Activated naive CD4-positive, alpha-beta T cell treated with Interleukin-2 at 50 U/mL for 16 hours (primary cell): Measurements from ENCODE around the gene TEDC1.
"Not testable (repeated sequence)": the region's sequence is repeated elsewhere in the genome, so short reads cannot be mapped to it uniquely, and the experiment has no call there.

Source experiments
- DNase-seq: peaks from one replicate; pipeline ENCODE4 v3.0.0-alpha.2; 2020

TEDC1 gene

GRCh38 chr14:105527826-105528585 is 37.0 kb downstream of the TEDC1 start:
- peak; percentile 84 for DNase-seq

GRCh38 chr14:105528586-105529318 is 37.7 kb downstream of the TEDC1 start:
- DNase-seq = peak; percentile 78

DNA sequence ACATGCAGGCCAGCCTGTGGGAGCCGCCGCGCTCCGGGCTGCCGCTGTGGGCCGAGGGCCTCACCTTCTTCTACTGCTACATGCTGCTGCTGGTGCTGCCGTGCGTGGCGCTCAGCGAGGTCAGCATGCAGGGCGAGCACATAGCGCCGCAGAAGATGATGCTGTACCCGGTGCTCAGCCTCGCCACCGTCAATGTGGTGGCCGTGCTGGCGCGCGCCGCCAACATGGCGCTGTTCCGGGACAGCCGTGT is 38.2 kb downstream of the TEDC1 start:
- DNase-seq = no peak

- DNase-seq = peak; percentile 57
Observed at GRCh38 chr14:105529569-105530284, 38.7 kb downstream of the TEDC1 start.

- DNase-seq = no peak
Observed at GRCh38 chr14:105530285-105531087, 39.4 kb downstream of the TEDC1 start.

DNA sequence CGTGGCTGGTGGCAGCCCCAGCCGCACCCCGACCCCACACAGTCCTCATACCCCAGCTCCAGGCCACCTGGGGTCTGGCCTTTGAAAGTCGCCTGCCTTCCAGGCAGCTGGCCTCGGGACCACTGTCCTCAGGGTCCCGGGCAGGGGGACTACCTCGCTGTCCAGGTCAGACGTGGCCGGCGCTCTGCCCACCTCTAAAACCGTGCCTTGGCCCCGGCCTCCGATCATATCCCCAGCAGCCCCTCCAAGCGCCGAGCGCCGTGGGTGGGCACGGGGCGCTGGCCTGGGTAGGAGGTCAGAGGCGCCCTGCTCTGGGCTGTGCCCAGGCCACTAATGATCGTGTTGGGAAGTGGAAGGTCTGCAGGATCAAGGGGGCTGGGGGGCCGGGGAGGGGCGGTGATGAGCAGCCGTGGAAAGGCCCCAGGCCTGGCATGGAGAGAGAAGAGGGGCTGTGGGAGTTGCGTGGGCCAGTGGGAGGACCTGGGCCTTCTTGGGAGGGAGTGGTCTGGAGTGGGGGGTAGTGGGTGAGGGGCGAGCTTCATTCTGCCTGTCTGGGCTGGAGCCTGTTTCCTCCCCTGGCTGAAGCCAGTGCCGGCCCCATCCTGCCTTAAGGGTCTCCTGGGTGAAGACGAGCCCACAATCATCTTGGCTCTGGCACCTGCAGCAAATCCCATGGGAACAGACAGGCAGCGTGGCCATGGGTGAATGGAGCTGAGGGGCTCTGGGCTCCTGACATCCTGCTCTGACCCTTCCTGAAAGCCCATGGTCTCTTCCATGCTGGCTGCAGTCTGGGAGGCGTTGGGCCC is 40.2 kb downstream of the TEDC1 start:
- no peak for DNase-seq

DNA sequence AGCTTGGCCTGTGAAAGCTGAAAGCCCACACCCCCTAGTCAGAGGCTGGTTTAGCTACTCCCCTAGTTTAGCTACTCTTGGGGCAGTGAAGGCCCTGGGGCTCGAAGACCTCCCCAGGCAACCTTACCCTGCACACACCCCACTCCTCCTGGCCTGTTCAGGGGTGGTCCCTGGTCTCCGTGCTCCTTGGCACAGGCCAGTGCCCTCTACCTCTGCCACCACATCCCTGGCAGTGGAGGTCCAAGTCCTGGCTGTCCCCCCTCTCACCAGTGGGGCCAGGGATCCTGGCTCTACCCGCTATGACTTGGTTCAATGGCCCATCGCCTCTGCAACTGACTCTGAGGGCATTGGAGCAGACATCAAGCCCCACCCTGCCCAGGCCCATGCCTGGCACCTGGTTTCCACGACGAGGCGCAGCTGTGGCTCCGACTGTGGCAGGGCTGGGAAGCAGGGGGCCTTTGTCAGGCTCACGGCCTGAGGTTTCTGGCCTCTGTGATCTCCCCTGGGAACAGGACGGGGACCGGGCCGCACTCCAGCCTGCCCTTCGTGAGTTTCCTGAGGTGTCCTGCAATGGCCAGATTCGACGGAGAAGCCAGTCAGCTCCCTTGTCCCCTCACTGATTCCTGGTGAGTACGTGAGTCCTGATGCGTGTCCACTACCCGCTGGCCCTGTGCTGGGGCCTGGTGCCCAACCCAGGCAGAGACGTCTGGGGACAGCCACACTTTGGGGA is 41.0 kb downstream of the TEDC1 start:
- no peak for DNase-seq

- DNase-seq = no peak
Observed at GRCh38 chr14:105532735-105533141, 41.7 kb downstream of the TEDC1 start.

GRCh38 chr14:105533391-105533790 is 42.3 kb downstream of the TEDC1 start:
- no peak for DNase-seq

- DNase-seq = no peak
Observed at GRCh38 chr14:105533811-105534498, 42.9 kb downstream of the TEDC1 start.

GRCh38 chr14:105534586-105534985 is 43.5 kb downstream of the TEDC1 start:
- no peak for DNase-seq

- no peak for DNase-seq
Observed at GRCh38 chr14:105536051-105536450, 45.0 kb downstream of the TEDC1 start.

DNA sequence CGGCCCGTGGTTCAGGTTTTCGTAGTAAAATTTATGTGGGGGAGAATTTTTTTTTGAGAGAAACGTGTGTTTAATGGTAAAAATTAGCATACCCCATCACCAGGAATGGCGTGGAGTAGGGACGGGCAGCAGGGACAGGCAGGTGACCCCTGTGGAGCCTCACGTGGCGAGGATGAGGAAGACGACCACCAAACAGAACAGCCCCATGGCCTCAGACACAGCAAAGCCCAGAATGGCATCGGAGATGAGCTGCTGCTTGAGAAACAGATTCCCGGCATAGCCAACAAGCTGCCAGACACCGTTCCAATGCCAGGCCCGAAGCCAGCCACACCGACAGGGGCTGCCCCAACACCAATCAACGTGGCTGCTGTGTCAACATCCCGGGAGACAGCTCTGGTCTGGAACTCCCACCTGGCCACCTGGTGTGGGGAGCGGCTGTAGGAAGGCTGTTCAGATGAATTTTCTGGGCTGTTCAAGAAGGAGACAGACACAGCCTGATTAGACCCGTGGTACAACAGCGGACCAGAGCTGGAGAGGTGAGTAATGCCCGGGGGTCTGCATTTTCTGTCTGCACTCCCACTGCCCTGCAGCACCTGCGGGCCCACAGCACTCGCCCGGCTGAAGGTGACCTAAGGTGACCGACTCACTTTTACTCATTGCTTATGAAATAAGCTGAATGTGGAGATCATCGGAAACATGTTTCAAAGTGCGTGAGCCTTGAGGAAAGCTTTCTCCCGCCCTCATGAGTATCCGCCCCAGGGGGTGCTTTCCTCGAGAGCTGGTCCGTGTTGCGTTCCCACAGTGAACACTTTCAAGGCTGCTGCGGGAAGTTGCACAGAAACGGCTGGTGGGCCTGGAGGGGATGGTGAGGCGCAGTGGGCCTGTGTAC is 45.9 kb downstream of the TEDC1 start:
- no peak for DNase-seq

DNA sequence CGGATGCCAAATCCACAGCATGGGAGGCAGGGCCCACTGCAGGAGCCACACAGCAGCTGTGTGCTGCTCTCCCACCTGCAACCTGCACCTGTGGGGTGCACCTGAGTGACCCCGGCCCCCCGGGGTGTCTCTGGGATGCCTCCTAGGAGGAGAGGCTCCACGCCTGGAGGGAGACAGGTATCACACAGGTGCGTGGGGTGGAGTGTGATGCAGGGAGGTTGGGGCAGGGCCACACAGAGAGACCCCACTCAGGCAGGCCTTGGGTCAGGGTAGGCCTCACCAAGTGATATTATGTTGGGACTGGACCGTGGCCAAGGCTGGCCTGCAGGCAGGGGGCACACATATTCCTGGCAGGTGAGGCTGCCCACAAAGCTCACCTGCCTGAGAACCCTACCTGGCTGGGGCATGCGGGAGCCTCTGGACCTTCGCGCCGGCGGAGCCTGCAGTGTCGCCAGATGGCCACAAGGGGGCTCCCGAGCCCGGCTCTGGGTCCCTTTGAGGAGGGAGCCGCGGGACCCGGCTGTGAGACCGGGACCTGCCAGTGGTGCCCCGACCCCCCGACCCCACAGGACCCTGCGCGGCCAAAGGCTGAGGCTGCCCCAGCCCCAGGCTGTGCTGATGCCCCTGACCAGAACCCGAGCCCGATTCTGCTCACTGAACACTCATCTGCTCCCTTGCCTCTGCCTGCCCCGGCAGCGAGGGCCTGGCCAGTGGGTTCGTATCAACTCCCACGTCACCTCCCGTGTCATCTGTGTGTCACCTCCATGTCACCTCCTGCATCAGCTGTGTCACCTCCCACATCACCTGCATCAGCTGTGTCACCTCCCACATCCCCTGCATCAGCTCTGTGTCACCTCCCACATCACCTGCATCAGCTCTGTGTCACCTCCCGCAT is 46.8 kb downstream of the TEDC1 start:
- DNase-seq = peak; percentile 76

GRCh38 chr14:105538481-105539049 is 47.5 kb downstream of the TEDC1 start:
- no peak for DNase-seq

DNA sequence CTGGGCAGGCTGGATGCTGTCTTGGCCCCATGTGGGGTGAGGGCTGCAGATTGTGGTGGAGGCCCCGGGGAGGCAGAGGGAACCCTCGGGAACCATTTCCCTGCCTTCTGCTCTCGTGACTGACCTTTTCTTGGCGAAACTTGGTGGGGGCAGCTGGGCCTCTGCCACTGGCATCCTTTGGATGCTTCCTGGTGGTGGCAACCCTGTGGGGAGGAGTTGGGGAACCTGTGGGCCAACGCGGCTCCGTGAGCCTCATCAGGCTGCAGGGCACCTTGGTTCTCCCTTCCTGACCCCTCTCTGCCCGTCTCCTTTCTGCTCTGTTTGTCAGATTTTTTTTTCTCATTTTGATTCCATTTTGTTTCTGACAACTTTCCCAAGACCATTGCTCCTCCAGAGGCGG is 49.8 kb downstream of the TEDC1 start:
- DNase-seq = no peak

DNA sequence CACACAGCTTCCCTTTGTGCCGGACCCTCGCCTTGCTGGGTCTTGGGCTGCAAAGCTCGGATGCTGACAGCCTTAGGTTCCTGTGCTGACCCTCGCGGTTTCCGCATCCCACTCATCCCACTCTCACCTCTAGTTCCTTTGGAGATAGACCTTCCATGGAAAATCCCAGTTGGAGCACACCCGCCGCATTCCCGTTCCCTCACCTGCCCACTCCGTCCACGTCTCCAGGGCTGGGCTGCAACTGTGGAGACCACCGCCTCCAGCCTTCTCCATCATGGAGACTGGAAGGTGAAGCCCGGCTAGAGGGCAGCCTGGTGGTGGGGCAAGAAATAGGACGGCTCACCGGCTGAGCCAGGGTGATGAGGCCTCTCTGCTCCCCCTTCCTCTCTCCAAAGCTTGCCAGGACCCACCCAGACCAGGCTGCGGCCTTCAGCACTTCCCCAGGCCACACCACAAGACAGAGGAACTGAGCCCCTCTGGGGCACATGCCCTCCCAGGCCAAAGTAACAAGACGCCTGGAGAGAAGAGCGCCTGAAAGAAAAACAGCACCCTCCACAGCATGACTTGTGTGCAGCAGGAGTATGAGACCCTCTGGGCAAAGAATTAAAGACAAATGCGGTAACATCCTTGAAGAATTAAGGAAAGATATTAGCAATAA is 50.3 kb downstream of the TEDC1 start:
- no peak for DNase-seq

- DNase-seq = not testable (repeated sequence)
Observed at GRCh38 chr14:105545676-105546075, 54.6 kb downstream of the TEDC1 start.
